GM12873 (cell line): Measurements from ENCODE around the gene CHEK2.

Experiments used
- CTCF ChIP-seq: IDR thresholded peaks from 2 replicates; pipeline ENCODE4 v1.5.1; 2012; ENCODE audit warnings: low read depth, mild to moderate bottlenecking, moderate library complexity, low read length, control low read depth; ENCODE audit not compliant: insufficient read depth; ENCODE audit errors: missing control alignments

The CHEK2 gene

GRCh38 chr22:28650463-28650862 is 91.2 kb downstream of the CHEK2 start:
- no peak for TF ChIP-seq CTCF

- no peak for TF ChIP-seq CTCF
These were observed 92.8 kb downstream of the CHEK2 start for GRCh38 chr22:28648792-28649191.

GRCh38 chr22:28647216-28647615 is 94.4 kb downstream of the CHEK2 start:
- no peak for TF ChIP-seq CTCF

- TF ChIP-seq CTCF, result no peak
These were observed 102.3 kb downstream of the CHEK2 start for GRCh38 chr22:28639321-28639720.
